GM18519 (cell line): ENCODE measurements around the gene ARFGAP2.
A peak's percentile ranks its signal among the peaks of the same experiment; 100 is the strongest.
"Not testable (repeated sequence)": the region's sequence is repeated elsewhere in the genome, so short reads cannot be mapped to it uniquely, and the experiment has no call there.

Experiments used
- ATAC-seq: cut with Tn5 transposase; IDR thresholded peaks from one replicate; pipeline ENCODE4 v1.9.1; 2021; ENCODE audit warnings: mild to moderate bottlenecking, moderate library complexity; ENCODE audit not compliant: unreplicated experiment, low FRiP score

ARFGAP2 gene

GRCh38 chr11:47176328-47177228 is at the start of gene ARFGAP2:
Gene ARFGAP2, minus strand, starts transcription at chr11:47176879. Its CDS starts 26 bp downstream, at chr11:47176853.
- peak; percentile 67 for ATAC-seq

GRCh38 chr11:47225552-47226400 is 49.1 kb upstream of the ARFGAP2 start:
- no peak for ATAC-seq

GRCh38 chr11:47222696-47223095 is 46.0 kb upstream of the ARFGAP2 start:
- ATAC-seq = no peak

GRCh38 chr11:47220401-47220821 is 43.7 kb upstream of the ARFGAP2 start:
- ATAC-seq = no peak

GRCh38 chr11:47216121-47216798 is 39.6 kb upstream of the ARFGAP2 start:
- no peak for ATAC-seq

GRCh38 chr11:47215366-47215910 is 38.8 kb upstream of the ARFGAP2 start:
- ATAC-seq = no peak

GRCh38 chr11:47213950-47214565 is 37.4 kb upstream of the ARFGAP2 start:
- no peak for ATAC-seq

GRCh38 chr11:47212938-47213337 is 36.3 kb upstream of the ARFGAP2 start:
- ATAC-seq = no peak

- no peak for ATAC-seq
Measured at GRCh38 chr11:47208628-47209027, 31.9 kb upstream of the ARFGAP2 start.

- ATAC-seq = not testable (repeated sequence)
Measured at GRCh38 chr11:47208008-47208552, 31.4 kb upstream of the ARFGAP2 start.

GRCh38 chr11:47207459-47207858 is 30.8 kb upstream of the ARFGAP2 start:
- ATAC-seq = no peak

GRCh38 chr11:47206577-47206976 is 29.9 kb upstream of the ARFGAP2 start:
- not testable (repeated sequence) for ATAC-seq

- no peak for ATAC-seq
Measured at GRCh38 chr11:47204637-47204989, 27.9 kb upstream of the ARFGAP2 start.

GRCh38 chr11:47202576-47202975 is 25.9 kb upstream of the ARFGAP2 start:
- ATAC-seq = no peak

GRCh38 chr11:47201015-47201414 is 24.3 kb upstream of the ARFGAP2 start:
- no peak for ATAC-seq

GRCh38 chr11:47198161-47198560 is 21.5 kb upstream of the ARFGAP2 start:
- ATAC-seq = not testable (repeated sequence)

GRCh38 chr11:47192111-47192510 is 15.4 kb upstream of the ARFGAP2 start:
- no peak for ATAC-seq

- ATAC-seq = not testable (repeated sequence)
Measured at GRCh38 chr11:47191137-47191536, 14.5 kb upstream of the ARFGAP2 start.

- ATAC-seq = no peak
Measured at GRCh38 chr11:47189100-47189834, 12.6 kb upstream of the ARFGAP2 start.
